Fibroblast of lung (primary cell): ENCODE data around the gene PAX3. TPM values are rescaled to one million over a fixed set of nuclear protein-coding genes. Genes with fewer than 3 reads are reported as not detected.
"Not testable (repeated sequence)": the region's sequence is repeated elsewhere in the genome, so short reads cannot be mapped to it uniquely, and the experiment has no call there.

ENCODE experiments used
- DNase-seq, 2 donors: peaks; one replicate each; pipeline versions ENCODE4 v3.0.0 to v3.0.0-alpha.2; 2010; ENCODE audit warnings: low read depth in 2 of 2
- H2AFZ ChIP-seq: 2 replicates; pipeline ENCODE4 v1.5.1; 2012; ENCODE audit warnings: low read length, control low read depth, inconsistent platforms
- H3K27ac ChIP-seq: 2 replicates; pipeline ENCODE4 v1.5.1; 2011; ENCODE audit warnings: low read length, control low read depth; ENCODE audit not compliant: insufficient read depth
- H3K27me3 ChIP-seq: 2 replicates; pipeline ENCODE4 v1.5.1; 2011; ENCODE audit warnings: mild to moderate bottlenecking, low read length; ENCODE audit not compliant: control insufficient read depth, insufficient read depth
- H3K36me3 ChIP-seq: 2 replicates; pipeline ENCODE4 v1.5.1; 2011; ENCODE audit warnings: low read length; ENCODE audit not compliant: control insufficient read depth, insufficient read depth
- H3K4me1 ChIP-seq: 2 replicates; pipeline ENCODE4 v1.5.1; 2011; ENCODE audit warnings: low read length; ENCODE audit not compliant: control insufficient read depth, insufficient read depth; ENCODE audit errors: extremely low read depth
- H3K4me2 ChIP-seq: 2 replicates; pipeline ENCODE4 v1.5.1; 2011; ENCODE audit warnings: low read length, control low read depth; ENCODE audit not compliant: insufficient read depth; ENCODE audit errors: extremely low read depth
- H3K4me3 ChIP-seq, 4 experiments: fragments of 200-600 bp in 1 of 4; sonication (generic) in 1 of 4; replicated peaks in 1 of 4; 2 replicates each; pipeline ENCODE4 v1.5.1; 2011 to 2016; ENCODE audit warnings: low read length in 4 of 4, low read depth in 3 of 4, mild to moderate bottlenecking in 3 of 4, control low read depth in 2 of 4, inconsistent platforms in 1 of 4, mixed read lengths in 1 of 4; ENCODE audit not compliant: insufficient read depth in 1 of 4; ENCODE audit errors: control extremely low read depth in 1 of 4
- H3K79me2 ChIP-seq: 2 replicates; pipeline ENCODE4 v1.5.1; 2012; ENCODE audit warnings: mild to moderate bottlenecking, low read length, inconsistent platforms; ENCODE audit not compliant: control insufficient read depth, insufficient read depth
- H3K9ac ChIP-seq: 2 replicates; pipeline ENCODE4 v1.5.1; 2011; ENCODE audit warnings: mild to moderate bottlenecking, low read length, control low read depth; ENCODE audit not compliant: insufficient read depth
- H3K9me3 ChIP-seq: 2 replicates; pipeline ENCODE4 v1.5.1; 2012; ENCODE audit warnings: low read depth, low read length; ENCODE audit not compliant: control insufficient read depth, insufficient read depth
- H4K20me1 ChIP-seq: 2 replicates; pipeline ENCODE4 v1.5.1; 2011; ENCODE audit warnings: low read length; ENCODE audit not compliant: control insufficient read depth, insufficient read depth; ENCODE audit errors: extremely low read depth
- EZH2 ChIP-seq: IDR thresholded peaks from 2 replicates; pipeline ENCODE4 v1.5.1; 2012; ENCODE audit warnings: low read length, control low read depth, mild to moderate bottlenecking; ENCODE audit errors: missing control alignments
- polyA plus RNA-seq, 2 donors: library from polyadenylated mRNA; depleted of rRNA in 1 of 2; stranded (reverse) in 1 of 2; unstranded in 1 of 2; fragments of >200 nt; gene quantifications; 2 replicates each; pipeline ENCODE4 v1.2.1, GENCODE V29; 2011 to 2012; ENCODE audit warnings: missing spikeins in 1 of 2
- total RNA-seq: library from RNA; depleted of rRNA; stranded (reverse); fragments of >200 nt; gene quantifications from 2 replicates; pipeline ENCODE4 v1.2.1, GENCODE V29; 2014
- TF ChIP-seq, protein P1 (sequence below), 2 donors: IDR thresholded peaks in 1 of 2; conservative IDR thresholded peaks in 1 of 2; 1 replicate in 1 of 2; 2 replicates in 1 of 2; pipeline ENCODE4 v1.5.1; 2011 to 2012; ENCODE audit warnings: low read length in 2 of 2, control low read depth in 1 of 2, inconsistent platforms in 1 of 2, low read depth in 1 of 2, mild to moderate bottlenecking in 1 of 2

PAX3 gene
- total and polyA plus RNA-seq, 2 donors (not counting 1 experiment from before 2014, with no cell fraction given), result not detected

DNA sequence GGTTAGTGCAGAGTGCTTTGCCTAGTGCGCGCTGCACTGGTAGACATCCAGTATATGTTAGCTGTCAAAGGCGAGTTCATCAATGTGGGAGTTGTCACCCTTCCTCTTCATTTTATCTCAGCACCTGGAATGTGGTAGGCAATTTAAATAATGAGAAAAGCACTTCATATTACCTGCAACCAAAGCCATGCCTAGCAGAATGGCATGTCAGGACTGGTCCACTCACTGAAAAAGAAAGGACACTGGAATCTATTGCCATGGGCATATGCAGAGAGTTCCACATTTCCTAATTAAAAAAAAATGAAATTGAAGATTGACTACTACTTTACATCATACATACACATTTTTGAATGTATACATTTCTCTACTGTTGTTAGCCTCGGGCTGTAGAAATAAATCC is 139.6 kb downstream of the PAX3 start:
- Histone ChIP-seq H3K79me2 (no peaks in the 10 kb centered on the region), H3K27ac (no peak overlapping the region), H3K27me3 (no peaks in the 10 kb centered on the region), H3K4me2 (no peak overlapping the region), H3K9ac (no peak overlapping the region), H3K4me3 (no peak overlapping the region), H3K9me3 (no peaks in the 10 kb centered on the region), H4K20me1 (no peaks in the 10 kb centered on the region), H3K36me3 (no peaks in the 10 kb centered on the region), H2AFZ (no peak overlapping the region), H3K4me1 (no peaks in the 10 kb centered on the region)
- DNase-seq, result no peak
- no peak for TF ChIP-seq EZH2
- TF ChIP-seq, protein P1, sequence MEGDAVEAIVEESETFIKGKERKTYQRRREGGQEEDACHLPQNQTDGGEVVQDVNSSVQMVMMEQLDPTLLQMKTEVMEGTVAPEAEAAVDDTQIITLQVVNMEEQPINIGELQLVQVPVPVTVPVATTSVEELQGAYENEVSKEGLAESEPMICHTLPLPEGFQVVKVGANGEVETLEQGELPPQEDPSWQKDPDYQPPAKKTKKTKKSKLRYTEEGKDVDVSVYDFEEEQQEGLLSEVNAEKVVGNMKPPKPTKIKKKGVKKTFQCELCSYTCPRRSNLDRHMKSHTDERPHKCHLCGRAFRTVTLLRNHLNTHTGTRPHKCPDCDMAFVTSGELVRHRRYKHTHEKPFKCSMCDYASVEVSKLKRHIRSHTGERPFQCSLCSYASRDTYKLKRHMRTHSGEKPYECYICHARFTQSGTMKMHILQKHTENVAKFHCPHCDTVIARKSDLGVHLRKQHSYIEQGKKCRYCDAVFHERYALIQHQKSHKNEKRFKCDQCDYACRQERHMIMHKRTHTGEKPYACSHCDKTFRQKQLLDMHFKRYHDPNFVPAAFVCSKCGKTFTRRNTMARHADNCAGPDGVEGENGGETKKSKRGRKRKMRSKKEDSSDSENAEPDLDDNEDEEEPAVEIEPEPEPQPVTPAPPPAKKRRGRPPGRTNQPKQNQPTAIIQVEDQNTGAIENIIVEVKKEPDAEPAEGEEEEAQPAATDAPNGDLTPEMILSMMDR (conservative IDR thresholded peaks at IDR 0.05 in 1 of 2, IDR thresholded peaks at IDR 0.05 in 1 of 2; ENCODE audit: low read depth in 1 of 2, low read length in 2 of 2), result no peak

DNA sequence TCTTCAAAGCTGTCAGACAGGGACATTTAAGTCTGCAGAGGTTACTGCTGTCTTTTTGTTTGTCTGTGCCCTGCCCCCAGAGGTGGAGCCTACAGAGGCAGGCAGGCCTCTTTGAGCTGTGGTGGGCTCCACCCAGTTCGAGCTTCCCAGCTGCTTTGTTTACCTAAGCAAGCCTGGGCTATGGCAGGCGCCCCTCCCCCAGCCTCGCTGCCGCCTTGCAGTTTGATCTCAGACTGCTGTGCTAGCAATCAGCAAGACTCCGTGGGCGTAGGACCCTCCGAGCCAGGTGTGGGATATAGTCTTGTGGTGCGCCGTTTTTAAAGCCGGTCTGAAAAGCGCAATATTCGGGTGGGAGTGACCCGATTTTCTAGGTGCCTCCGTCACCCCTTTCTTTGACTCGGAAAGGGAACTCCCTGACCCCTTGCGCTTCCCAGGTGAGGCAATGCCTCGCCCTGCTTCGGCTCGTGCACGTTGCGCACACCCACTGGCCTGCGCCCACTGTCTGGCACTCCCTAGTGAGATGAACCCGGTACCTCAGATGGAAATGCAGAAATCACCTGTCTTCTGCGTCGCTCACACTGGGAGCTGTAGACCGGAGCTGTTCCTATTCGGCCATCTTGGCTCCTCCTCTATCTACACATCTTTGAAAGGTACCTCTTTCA is 143.7 kb downstream of the PAX3 start:
- not testable (repeated sequence) for H3K27ac ChIP-seq

More for the DNA sequence above, 143.7 kb downstream of the PAX3 start:
- not testable (repeated sequence) for H3K4me1 ChIP-seq, H4K20me1 ChIP-seq, H3K27me3 ChIP-seq, H3K9me3 ChIP-seq, H3K4me3 ChIP-seq, H3K4me2 ChIP-seq, H3K36me3 ChIP-seq, DNase-seq, H3K9ac ChIP-seq, H2AFZ ChIP-seq, H3K79me2 ChIP-seq

Other genes with a start within 250 kb of the PAX3 start
- not detected in 2 replicates for gene SGPP2, start 125.5 kb upstream of the PAX3 start, total RNA-seq
- gene SGPP2, start 125.5 kb upstream of the PAX3 start, polyA plus RNA-seq, result not detected in 2 replicates